Measurements from ENCODE around the gene ELK1.
"Not testable (repeated sequence)": the region's sequence is repeated elsewhere in the genome, so short reads cannot be mapped to it uniquely, and the experiment has no call there.

The ELK1 gene, protein sequence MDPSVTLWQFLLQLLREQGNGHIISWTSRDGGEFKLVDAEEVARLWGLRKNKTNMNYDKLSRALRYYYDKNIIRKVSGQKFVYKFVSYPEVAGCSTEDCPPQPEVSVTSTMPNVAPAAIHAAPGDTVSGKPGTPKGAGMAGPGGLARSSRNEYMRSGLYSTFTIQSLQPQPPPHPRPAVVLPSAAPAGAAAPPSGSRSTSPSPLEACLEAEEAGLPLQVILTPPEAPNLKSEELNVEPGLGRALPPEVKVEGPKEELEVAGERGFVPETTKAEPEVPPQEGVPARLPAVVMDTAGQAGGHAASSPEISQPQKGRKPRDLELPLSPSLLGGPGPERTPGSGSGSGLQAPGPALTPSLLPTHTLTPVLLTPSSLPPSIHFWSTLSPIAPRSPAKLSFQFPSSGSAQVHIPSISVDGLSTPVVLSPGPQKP

DNA sequence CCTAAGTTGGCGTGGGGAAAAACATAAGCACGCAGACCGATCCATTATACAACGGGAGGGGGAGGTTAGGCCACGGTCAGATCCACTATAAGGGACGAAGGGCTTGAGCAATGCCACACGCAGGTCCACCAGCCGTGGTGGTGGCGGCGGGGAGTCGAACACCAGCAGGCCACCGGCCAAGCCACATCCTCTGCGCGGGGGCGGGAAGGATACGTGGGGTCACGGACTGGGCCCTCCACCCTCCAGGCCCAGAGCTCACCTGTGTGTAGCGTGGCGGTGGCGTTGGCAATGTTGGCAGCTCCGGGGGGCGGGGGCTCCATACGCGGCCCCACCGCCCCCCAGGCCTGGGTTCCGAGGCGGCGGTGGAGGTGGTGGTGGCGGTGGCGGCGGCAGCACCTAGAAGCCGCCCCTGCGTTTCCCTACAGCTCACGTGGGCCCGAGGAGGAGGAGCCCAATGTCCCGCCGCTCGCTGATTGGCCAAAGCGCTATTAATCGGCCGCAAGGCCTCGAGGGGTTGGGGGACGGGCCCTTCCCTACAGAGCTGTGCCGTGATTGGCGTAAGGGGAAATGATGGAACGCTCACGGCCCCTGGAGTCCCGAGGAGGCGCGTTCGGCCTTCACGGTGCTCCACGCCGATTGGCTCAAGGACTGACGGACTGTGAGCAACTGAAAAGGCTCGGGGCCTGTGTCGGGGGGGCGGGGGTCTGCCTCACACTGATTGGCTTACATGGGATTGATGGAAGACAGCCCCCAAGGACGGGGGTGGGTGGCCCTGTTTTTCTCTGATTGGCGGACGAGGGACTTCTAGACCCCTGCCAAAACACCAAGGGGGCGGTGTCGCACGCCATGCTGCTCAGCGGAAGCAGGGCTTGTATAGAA lies at the start of gene ELK1:
Gene ELK1 (minus strand): TSS at position 400 of the 879 bp plus-strand sequence. CDS start 9,122 bp downstream, outside the sequence.
- peak; percentile 87 for DNase-seq (ENCODE audit: extremely low spot score)
- TF ChIP-seq, protein P1, sequence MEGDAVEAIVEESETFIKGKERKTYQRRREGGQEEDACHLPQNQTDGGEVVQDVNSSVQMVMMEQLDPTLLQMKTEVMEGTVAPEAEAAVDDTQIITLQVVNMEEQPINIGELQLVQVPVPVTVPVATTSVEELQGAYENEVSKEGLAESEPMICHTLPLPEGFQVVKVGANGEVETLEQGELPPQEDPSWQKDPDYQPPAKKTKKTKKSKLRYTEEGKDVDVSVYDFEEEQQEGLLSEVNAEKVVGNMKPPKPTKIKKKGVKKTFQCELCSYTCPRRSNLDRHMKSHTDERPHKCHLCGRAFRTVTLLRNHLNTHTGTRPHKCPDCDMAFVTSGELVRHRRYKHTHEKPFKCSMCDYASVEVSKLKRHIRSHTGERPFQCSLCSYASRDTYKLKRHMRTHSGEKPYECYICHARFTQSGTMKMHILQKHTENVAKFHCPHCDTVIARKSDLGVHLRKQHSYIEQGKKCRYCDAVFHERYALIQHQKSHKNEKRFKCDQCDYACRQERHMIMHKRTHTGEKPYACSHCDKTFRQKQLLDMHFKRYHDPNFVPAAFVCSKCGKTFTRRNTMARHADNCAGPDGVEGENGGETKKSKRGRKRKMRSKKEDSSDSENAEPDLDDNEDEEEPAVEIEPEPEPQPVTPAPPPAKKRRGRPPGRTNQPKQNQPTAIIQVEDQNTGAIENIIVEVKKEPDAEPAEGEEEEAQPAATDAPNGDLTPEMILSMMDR (IDR thresholded peaks at IDR 0.05; ENCODE audit: control extremely low read depth, extremely low read depth, low read depth, missing control alignments), result no peak
- POLR2A ChIA-PET, result interaction anchor here (0.5 to 1.1 kb wide), 5 partner anchors 20 to 505 kb away, joined by 3 to 6 read pairs (median 4); partner anchors contain the start of genes NDUFB11 and RBM10
- CTCF ChIA-PET, result no interaction called here

DNA sequence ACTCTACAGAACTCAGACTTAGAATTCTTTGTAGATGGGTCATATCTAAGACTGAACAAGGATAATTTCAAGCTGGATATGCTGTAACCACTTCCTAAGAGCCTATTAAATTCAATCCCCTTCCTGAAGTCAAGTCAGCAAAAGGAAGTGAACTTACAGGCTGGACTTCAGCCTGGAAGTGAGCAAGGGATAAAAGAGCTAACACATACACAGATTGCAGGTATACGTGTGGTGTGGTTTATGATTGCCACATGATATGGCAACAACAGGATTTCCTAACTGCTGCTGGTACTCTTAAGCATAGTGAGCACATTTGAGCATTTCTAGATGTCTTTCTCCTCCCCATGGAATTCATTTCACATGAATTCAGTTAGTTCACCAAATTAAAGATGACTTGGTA lies 46.8 kb upstream of the ELK1 start:
- CTCF ChIA-PET, result no interaction called here
- no peak for DNase-seq (ENCODE audit: extremely low spot score)
- TF ChIP-seq, protein P1 (IDR thresholded peaks at IDR 0.05; ENCODE audit: control extremely low read depth, extremely low read depth, low read depth, missing control alignments), result no peak
- POLR2A ChIA-PET, result no interaction called here

DNA sequence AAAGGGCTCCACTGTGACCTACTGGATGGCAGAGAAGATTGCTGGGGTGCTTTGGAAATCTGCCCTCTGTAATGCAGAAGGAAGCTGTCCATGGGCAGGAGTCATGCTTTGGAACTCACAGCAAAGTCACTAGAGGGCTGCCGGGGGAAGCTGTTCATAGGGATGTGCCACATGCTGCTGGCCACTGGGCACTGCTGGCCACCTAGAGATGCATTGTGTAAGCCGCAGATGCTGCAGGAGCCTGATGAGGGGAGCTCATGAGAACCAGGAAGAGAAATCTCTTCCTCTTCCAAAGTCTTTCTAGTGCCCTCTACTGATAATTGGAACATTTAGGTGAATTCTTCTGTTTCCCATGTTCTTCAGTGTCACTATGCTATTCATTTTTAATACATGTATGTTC lies 39.8 kb upstream of the ELK1 start:
- no peak for DNase-seq (ENCODE audit: extremely low spot score)
- ChIA-PET CTCF (no interaction called here), POLR2A (no interaction called here)
- TF ChIP-seq, protein P1 (IDR thresholded peaks at IDR 0.05; ENCODE audit: control extremely low read depth, extremely low read depth, low read depth, missing control alignments), result no peak

DNA sequence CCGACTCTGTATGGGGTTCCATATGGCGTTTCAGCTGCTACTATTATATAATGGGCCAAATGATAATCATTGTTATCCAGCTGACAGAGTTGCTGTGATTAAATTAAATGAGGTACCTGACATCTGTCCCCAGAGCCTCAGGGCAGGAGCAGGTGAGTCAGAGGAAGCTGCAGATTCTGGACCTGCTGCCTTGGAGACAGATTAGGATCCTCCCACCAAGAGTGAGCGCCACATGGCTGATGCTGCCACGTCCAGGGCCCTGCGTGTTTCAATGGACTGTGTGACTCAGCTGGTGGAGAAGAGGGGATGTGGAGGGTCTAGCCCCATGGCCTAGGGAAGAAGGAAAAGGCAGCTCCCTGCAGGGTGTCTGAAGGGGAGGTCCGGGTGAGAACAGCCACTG lies 36.9 kb upstream of the ELK1 start:
- no peak for DNase-seq (ENCODE audit: extremely low spot score)
- POLR2A ChIA-PET, result no interaction called here
- TF ChIP-seq, protein P1 (IDR thresholded peaks at IDR 0.05; ENCODE audit: control extremely low read depth, extremely low read depth, low read depth, missing control alignments), result no peak
- CTCF ChIA-PET, result no interaction called here

DNA sequence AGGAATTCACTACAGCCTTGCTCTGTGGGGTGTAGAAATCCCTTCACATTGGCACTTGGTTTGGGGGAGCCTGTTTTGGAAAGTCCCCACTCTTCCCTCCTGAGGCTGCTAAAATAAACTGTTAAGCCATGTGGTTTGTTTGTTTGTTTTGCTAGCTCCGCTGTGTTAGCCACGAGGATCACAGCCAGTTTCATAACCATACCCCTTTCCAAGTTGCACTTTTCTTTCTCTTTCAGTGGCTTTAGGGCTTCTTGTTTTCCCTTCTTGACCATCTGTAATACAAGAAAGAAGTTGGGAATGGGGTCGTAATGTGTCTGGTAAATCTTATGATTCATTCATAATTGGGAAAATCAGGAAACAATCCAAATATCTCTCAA lies 33.5 kb upstream of the ELK1 start:
- no peak for DNase-seq (ENCODE audit: extremely low spot score)
- ChIA-PET CTCF (no interaction called here), POLR2A (no interaction called here)
- TF ChIP-seq, protein P1 (IDR thresholded peaks at IDR 0.05; ENCODE audit: control extremely low read depth, extremely low read depth, low read depth, missing control alignments), result no peak

DNA sequence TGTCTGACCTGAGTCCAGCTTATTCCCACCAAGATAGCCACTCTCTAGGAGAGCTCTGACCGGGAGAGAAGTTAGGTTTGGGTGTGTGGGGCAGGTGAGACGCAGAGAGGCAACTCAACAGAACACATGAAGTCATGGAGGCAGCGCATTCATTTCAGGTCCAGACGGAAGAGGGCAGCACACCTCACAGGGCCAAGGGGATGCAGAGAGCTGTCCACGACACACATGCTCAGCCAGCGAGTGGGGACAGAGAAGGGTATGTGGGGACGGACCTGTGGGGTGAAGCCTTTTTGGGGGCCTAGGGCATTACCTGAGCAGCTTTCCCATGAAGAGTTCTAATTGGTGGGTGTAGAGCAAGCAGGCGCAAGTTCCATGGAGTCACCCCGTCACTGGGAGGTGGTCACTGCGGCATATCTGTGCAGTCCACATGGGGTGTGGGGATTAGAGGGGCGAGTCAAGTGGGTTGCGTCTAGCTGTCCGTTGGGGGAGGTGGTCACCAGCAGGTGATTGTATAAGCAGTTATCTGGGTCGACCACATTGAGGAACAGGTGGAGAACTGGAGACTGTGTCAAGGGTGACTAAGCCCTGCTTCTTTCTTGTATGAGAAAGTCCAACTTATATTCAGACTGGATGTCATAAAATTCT lies 32.9 kb upstream of the ELK1 start:
- TF ChIP-seq, protein P1 (IDR thresholded peaks at IDR 0.05; ENCODE audit: control extremely low read depth, extremely low read depth, low read depth, missing control alignments), result no peak
- ChIA-PET CTCF (no interaction called here), POLR2A (no interaction called here)
- DNase-seq (ENCODE audit: extremely low spot score), result no peak

DNA sequence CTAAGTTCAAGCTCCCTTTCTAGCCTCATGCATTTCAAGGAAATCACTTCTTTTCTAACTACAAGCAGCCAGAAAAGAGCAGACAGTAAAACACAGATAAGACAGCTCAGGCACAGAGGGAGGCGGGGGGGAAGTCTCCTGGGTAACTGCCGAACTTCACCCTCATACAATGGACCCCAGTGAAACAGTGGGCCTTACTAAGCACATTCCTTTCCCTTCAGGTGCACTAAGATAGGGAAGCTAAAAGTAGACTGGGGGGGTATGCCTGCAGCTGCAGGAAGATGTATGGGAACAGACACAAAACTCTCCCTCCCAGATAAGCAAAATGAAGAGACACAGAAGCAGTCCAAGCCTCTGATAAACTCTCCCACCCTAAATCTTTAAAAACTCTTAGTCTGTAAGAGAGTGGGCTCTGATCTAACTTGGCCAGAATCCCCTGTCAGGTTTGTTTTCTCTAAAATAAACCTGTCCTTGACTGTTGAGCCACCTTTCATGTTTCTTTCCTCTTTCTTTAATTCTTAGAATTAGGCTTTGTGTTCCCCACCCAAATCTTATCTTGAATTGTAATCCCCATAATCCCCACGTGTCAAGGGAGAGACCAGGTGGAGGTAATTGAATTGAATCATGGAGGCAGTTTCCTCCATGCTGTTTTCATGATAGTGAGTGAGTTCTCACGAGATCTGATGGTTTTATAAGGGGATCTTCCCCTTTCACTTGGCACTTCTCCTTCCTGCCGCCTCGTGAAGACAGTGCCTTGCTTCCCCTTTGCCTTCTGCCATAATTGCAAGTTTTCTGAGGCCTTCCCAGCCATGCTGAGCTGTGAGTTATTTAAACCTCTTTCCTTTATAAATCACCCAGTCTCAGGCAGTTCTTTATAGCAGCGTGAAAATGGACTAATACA lies 25.8 kb upstream of the ELK1 start:
- CTCF ChIA-PET; DNase-seq (ENCODE audit: extremely low spot score); POLR2A ChIA-PET: not testable (repeated sequence)
